GM19193 (cell line): Measurements from ENCODE around the gene LRIF1.

Experiments
- POLR2A ChIP-seq: IDR thresholded peaks from 4 replicates; pipeline ENCODE4 v1.6.1; 2011; ENCODE audit not compliant: insufficient read depth, insufficient read length; ENCODE audit errors: extremely low read depth

Gene LRIF1

GRCh38 chr1:110957798-110958197, 5.9 kb downstream of the LRIF1 start:
- TF ChIP-seq POLR2A, result no peak

DNA sequence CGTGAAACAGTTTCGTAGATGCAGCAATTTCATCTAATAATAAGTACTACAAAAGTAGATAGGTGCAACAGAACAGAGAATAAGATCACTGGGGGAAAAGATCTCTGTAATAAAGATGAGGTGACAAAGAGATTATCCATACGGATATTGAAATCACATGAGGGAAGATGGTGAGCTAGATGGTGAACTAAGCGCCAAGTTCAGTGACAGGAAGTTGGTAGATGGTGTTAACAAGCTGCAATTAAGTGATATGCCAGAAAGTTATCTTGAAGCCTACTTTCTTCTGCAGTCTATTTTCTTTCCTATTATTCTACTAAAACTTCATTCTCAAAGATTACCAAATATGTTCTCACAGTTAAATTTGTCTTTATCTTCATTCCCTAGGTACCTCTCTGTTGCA, 7.1 kb downstream of the LRIF1 start:
- TF ChIP-seq POLR2A, result no peak

DNA sequence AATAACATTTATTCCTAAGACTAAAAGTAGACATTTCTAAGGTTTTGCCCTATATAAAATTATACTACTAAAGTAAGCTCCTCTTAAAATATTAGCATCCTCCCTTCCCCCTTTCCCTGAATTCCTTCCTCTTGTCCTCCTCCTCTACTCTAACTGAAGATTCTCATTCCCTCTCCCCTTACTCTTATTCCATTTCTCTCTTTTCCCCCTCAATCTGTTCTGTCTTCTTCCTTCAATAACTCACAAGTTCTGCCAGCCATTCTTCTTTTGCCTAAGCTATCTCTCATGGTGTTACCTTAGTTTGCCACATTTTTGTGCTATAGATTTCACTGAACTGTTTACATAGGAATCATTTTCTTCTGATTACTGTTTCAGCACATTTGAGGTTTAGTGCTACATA, 10.7 kb downstream of the LRIF1 start:
- no peak for TF ChIP-seq POLR2A

DNA sequence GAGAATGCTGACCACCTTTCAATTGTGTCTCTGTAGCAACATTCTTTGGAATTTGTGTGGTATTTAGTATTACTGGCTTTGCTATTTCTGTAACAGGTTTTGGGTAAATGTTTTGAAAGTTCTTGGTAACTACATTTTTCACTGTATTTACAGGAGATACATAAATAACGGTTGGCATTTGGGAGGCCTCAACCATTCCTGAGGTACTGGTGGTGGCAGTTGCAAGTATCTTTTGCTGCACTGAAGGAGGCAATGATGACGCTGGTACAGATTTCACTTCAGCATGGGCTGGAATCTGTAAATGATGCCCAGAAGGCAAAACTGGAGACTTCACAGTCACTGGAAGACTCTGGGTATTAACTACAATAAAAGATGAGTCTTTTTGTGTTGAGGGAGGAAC, 11.7 kb downstream of the LRIF1 start:
- TF ChIP-seq POLR2A, result no peak

- TF ChIP-seq POLR2A, result no peak
Observed at GRCh38 chr1:110951161-110951560, 12.6 kb downstream of the LRIF1 start.

DNA sequence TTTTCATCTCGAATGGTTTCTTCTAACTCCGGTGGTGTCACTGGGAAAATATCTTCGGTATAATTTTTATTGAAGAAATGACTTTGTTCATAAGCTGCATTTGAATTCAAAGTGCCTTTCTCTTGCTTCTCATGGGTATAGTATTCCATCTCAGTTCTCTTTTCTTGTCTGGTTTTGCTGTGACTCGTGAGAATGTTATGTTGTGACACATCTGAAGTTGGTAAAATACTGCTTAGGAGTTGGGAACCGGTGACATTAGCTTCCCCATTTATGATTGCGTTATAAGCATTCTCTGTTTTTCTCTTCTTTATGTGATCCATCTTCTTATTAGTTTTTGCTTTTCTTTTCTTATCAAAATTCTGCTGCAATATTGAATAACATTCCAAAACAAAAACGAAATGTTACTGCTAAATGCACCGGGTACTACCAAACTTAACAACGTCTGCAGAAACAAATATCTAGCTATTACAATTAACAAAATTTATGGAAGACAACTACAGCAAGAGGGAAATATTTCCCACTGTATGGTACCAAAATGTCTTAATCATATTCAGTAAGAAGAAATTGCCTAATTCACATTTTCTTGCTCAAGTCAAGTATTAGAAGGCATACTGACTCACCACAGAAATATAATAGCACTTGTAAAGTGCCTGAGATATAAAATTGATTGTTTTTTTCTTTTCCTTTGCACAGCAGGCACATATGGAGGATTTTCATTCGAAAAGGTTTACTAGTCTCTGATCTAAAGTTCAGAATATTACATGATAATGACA, 15.5 kb downstream of the LRIF1 start:
- no peak for TF ChIP-seq POLR2A

DNA sequence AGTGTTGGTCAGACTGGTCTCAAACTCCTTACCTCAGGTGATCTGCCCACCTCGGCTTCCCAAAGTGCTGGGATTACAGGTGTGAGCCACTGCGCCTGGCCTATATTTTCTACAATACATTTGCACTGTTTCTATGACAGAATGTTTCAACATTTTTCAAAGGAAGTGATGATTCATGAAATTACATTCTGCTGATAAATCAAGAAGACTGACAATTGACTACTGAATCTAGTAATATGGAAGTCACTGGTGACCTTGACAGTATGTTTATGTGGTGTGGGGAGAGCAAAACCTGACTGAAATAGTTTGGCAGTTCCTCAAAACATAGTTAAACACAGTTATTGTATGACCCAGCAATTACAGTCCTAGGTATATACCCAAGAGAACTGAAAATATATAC, 18.1 kb downstream of the LRIF1 start:
- TF ChIP-seq POLR2A, result no peak

DNA sequence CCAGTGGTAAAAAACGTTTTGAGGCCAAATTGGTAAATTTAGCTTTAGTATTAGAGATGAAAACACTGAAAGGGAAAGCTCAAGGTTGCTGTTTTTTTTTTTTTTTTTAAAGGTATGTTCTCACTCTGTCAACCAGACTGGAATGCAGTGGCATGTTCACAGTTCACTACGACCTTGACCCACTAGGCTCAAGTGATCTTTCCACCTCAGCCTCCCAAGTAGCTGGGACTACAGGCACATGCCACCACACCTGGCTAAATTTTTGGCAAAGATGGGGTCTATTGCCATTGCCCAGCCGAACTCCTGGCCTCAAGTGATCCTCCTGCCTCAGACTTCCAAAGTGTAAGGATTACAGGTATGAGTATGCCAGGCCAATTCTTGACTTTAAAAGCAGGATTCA, 18.9 kb downstream of the LRIF1 start:
- no peak for TF ChIP-seq POLR2A

- TF ChIP-seq POLR2A, result no peak
Observed at GRCh38 chr1:110936567-110936966, 27.2 kb downstream of the LRIF1 start.

- TF ChIP-seq POLR2A, result no peak
Observed at GRCh38 chr1:110928904-110929303, 34.8 kb downstream of the LRIF1 start.

DNA sequence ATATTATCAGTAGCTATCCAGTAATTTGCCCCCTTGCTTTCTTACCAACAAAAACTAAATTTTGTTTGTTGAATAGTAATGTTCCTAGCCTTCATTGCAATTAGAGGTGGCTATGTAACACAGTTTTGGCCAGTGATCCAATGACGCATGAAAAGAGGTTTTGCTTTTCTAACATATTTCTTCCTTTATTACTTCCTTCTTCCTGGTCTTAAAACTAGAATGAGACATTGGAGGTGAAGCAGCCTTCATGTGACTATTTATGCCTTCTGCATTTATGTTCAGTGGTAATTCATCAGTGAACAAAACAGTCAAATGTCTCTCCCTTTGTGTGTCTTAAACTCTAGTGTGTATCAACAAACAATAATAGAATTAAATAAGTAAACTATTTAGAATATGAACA, 35.5 kb downstream of the LRIF1 start:
- no peak for TF ChIP-seq POLR2A

- no peak for TF ChIP-seq POLR2A
Observed at GRCh38 chr1:110927484-110928075, 36.1 kb downstream of the LRIF1 start.

- no peak for TF ChIP-seq POLR2A
Observed at GRCh38 chr1:110921953-110922352, 41.8 kb downstream of the LRIF1 start.

- no peak for TF ChIP-seq POLR2A
Observed at GRCh38 chr1:110918016-110918415, 45.7 kb downstream of the LRIF1 start.

DNA sequence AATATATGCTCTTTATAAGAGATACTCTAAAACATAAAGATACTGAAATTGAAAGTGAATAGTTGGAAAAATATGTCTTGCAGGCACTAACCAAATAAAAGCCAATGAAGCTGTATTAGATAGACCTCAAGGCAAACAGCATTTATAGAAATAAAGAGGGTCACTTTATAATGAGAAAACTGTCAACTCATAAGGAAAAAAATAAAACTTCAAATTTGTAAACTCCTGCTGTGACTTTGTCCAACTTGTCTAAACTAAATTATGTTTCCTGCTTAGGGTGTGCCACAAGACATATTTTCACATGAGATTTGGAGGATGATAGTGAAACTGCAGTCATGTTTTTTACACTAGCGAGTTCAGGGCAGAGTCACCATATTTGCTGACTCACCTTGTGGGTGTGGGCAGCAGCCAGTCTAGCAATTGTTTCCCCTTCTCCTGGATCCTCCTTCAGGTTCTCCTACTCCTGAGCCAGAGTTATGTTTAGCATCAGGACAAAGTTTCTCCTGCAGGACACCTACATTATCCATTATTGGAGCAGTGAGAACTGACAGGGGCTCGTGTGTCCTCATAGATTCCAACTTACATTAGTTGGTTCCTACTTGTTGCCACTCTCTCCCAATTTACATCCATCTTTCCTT, 46.9 kb downstream of the LRIF1 start:
- TF ChIP-seq POLR2A, result no peak

- no peak for TF ChIP-seq POLR2A
Observed at GRCh38 chr1:110916274-110916668, 47.5 kb downstream of the LRIF1 start.
